HFFc6 (cell line): ENCODE measurements around the gene CCR5. TPM values are rescaled to one million over a fixed set of nuclear protein-coding genes. Genes with fewer than 3 reads are reported as not detected.

Experiments
- DNase-seq: peaks from one replicate; pipeline ENCODE4 v3.0.0-alpha.2; 2018
- H3K27ac Mint-ChIP-seq: 2 replicates; pipeline ENCODE4 v1.8.0; 2020; ENCODE audit warnings: mild to moderate bottlenecking, mixed read lengths
- H3K27me3 Mint-ChIP-seq: 2 replicates; pipeline ENCODE4 v1.8.0; 2021; ENCODE audit warnings: mild to moderate bottlenecking, moderate library complexity, mixed read lengths; ENCODE audit not compliant: insufficient read depth
- H3K36me3 Mint-ChIP-seq: 2 replicates; pipeline ENCODE4 v1.8.0; 2021; ENCODE audit warnings: low read depth, mixed read lengths
- H3K4me1 Mint-ChIP-seq: 2 replicates; pipeline ENCODE4 v1.8.0; 2020; ENCODE audit warnings: low read depth, mixed read lengths
- H3K4me3 Mint-ChIP-seq: 2 replicates; pipeline ENCODE4 v1.8.0; 2020; ENCODE audit warnings: mild to moderate bottlenecking, moderate library complexity, mixed read lengths
- H3K9me3 Mint-ChIP-seq: 2 replicates; pipeline ENCODE4 v1.8.0; 2020; ENCODE audit warnings: mild to moderate bottlenecking, mixed read lengths
- total RNA-seq, 6 experiments: library from RNA; stranded (reverse); fragmentation: NEBNext Ultra II Directional; extraction: Animal tissue kit (Norgen Biotek cat#: 25700); gene quantifications; 2 replicates in 1 of 6; 3 replicates in 5 of 6; pipeline ENCODE4 v1.2.3, GENCODE V29; 2021
- TF ChIP-seq, protein P1 (sequence below): fragments of 200-600 bp; sonication (generic); IDR thresholded peaks from 2 replicates; pipeline ENCODE4 v1.5.0; 2021; ENCODE audit warnings: antibody characterized with exemption, mild to moderate bottlenecking

Gene CCR5
- total RNA-seq, 6 experiments from 2014 or later, result not detected

GRCh38 chr3:46378426-46378942, 7.7 kb downstream of the CCR5 start:
- H3K4me3 Mint-ChIP-seq, result no peak overlapping the region
- H3K36me3 Mint-ChIP-seq, result no peaks in the 10 kb centered on the region
- TF ChIP-seq, protein P1, sequence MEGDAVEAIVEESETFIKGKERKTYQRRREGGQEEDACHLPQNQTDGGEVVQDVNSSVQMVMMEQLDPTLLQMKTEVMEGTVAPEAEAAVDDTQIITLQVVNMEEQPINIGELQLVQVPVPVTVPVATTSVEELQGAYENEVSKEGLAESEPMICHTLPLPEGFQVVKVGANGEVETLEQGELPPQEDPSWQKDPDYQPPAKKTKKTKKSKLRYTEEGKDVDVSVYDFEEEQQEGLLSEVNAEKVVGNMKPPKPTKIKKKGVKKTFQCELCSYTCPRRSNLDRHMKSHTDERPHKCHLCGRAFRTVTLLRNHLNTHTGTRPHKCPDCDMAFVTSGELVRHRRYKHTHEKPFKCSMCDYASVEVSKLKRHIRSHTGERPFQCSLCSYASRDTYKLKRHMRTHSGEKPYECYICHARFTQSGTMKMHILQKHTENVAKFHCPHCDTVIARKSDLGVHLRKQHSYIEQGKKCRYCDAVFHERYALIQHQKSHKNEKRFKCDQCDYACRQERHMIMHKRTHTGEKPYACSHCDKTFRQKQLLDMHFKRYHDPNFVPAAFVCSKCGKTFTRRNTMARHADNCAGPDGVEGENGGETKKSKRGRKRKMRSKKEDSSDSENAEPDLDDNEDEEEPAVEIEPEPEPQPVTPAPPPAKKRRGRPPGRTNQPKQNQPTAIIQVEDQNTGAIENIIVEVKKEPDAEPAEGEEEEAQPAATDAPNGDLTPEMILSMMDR, result peak; percentile 86
- no peaks in the 10 kb centered on the region for H3K4me1 Mint-ChIP-seq
- peaks cover 25% of the 10 kb centered on the region for H3K27me3 Mint-ChIP-seq
- H3K27ac Mint-ChIP-seq, result no peak overlapping the region
- peak; percentile 56 for DNase-seq
- no peaks in the 10 kb centered on the region for H3K9me3 Mint-ChIP-seq

DNA sequence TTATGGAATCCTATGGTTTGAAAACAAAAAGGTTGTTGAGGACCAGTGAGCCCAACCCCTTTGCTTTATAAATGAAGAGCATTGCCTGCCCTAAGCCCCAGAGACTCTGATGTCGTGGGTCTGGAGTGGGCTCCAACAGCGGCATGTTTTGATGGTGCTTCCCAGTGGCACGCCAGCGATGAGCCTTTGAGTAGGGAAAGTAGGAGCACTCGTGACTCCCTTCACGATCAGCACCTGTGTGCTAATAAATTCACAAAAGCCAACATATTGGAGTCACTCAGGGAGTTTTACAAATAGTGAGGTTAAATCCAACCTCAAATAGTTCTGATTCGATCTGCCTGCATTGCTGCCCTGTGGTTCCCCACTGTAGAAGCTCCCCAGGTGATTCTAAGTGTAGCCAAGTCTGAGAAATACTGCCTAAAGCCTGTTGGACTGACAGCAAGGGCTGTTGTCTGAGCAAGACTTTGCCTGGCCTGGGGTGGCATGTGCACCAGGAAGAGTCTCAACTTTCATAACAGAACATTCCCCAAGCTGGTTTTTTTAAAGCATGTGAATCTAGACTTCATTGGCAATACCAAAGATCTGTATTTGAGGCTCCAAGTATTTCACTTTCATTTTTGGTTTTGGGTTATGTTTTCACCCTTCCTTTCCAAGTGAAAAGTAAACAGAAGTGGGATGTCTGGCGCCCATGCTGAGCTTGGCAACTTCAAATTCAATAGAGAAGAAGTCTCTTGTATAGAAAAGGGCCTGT, 9.9 kb downstream of the CCR5 start:
- H3K9me3 Mint-ChIP-seq, result no peaks in the 10 kb centered on the region
- peak overlapping the region; percentile 43; the same call in 1 of the 2 replicates for H3K4me3 Mint-ChIP-seq
- H3K27me3 Mint-ChIP-seq, result peaks cover 14% of the 10 kb centered on the region
- TF ChIP-seq, protein P1, result no peak
- DNase-seq, result no peak
- H3K36me3 Mint-ChIP-seq, result no peaks in the 10 kb centered on the region
- no peak overlapping the region for H3K27ac Mint-ChIP-seq
- H3K4me1 Mint-ChIP-seq, result no peaks in the 10 kb centered on the region

DNA sequence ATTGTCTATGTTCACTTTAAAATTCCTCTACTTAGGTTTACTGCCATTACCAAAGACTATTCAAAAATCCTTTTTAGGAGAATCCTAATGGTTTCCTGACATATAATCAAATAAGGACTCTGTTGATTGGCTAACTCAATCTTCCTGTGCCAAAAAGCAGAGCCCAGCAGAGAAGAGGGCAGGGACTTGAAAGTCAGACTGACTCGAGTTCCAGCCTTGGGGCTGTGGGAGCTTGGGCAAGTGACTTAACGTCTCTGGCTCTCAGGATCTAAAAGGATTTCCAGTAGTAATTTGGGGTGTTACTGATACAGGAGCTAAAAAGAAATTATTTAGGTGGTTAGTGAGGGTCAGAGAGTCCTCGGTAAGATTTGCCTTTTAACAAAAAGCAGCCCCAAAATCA, 10.9 kb downstream of the CCR5 start:
- peaks cover 8% of the 10 kb centered on the region for H3K4me1 Mint-ChIP-seq
- no peak overlapping the region for H3K27ac Mint-ChIP-seq
- H3K4me3 Mint-ChIP-seq, result no peak overlapping the region
- DNase-seq, result no peak
- no peaks in the 10 kb centered on the region for H3K9me3 Mint-ChIP-seq
- peaks cover 12% of the 10 kb centered on the region for H3K27me3 Mint-ChIP-seq
- TF ChIP-seq, protein P1, result no peak
- no peaks in the 10 kb centered on the region for H3K36me3 Mint-ChIP-seq

DNA sequence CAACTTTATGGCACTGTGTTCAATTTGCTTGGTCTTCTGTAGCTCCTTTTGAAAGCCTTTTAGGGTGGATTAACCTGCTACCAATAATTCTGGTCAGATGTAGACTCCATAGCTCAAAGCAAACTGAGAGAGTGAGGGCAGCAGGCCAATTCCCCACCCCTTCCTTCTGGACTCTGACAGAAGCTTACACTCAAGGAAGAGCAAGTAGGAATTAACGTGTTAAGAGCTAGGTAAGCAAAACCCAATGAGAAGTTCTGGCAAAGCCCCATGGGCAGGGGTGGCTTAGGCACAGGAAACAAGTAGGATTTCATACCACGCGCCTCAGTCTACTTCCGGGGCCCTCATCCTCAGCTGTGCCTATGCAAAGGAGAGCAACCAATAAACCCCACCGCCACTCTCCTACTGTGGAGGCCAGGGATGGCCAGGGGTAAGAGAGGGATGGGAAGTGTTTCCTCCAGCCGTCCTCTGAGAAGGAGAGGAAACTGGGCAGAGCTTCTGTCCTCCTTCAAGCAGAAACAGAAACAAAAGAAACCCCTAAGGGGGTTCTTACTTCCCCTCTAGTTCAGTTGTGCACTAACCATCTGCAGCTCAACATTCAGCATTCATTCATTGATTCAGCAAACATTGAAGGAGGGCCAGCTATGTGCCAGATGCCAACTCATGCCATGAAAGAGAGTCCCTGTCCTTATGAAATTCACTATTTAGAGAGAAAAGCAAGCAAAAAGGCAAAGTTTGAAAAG, 12.6 kb downstream of the CCR5 start:
- DNase-seq, result no peak
- TF ChIP-seq, protein P1, result no peak
- Mint-ChIP-seq H3K27me3 (peaks cover 13% of the 10 kb centered on the region), H3K27ac (no peak overlapping the region), H3K4me1 (peaks cover 10% of the 10 kb centered on the region), H3K4me3 (no peak overlapping the region), H3K36me3 (no peaks in the 10 kb centered on the region), H3K9me3 (no peaks in the 10 kb centered on the region)

- TF ChIP-seq, protein P1, result no peak
- no peaks in the 10 kb centered on the region for H3K36me3 Mint-ChIP-seq
- no peak overlapping the region for H3K4me3 Mint-ChIP-seq
- H3K27me3 Mint-ChIP-seq, result peaks cover 13% of the 10 kb centered on the region
- no peak for DNase-seq
- H3K27ac Mint-ChIP-seq, result no peak overlapping the region
- H3K9me3 Mint-ChIP-seq, result no peaks in the 10 kb centered on the region
- peaks cover 10% of the 10 kb centered on the region for H3K4me1 Mint-ChIP-seq
Observed at GRCh38 chr3:46383951-46384330, 13.2 kb downstream of the CCR5 start.
